ENCODE measurements around the gene GEMIN5.

GRCh38 chr5:154850255-154851062 is 87.6 kb downstream of the GEMIN5 start, which contains the start of gene FAXDC2:
- TF ChIP-seq CTCF (IDR thresholded peaks at IDR 0.05) (no peak), POLR2A (IDR thresholded peaks at IDR 0.05) (peak; percentile 51), POLR2AphosphoS5 (IDR thresholded peaks at IDR 0.05) (peak; percentile 78)

Measured in prostate gland (tissue), 2 donors.